ENCODE results near the gene GNAQ. TPM values are rescaled to one million over a fixed set of nuclear protein-coding genes. Genes with fewer than 3 reads are reported as not detected.
A peak's percentile ranks its signal among the peaks of the same experiment; 100 is the strongest.

Gene GNAQ
- total RNA-seq, 1 experiment from 2014 or later: 55.5 TPM

GRCh38 chr9:77974434-77974833, 57.2 kb downstream of the GNAQ start (continued):
- TF ChIP-seq ZNF512 (CRISPR knock-in tag; IDR thresholded peaks at IDR 0.05; ENCODE audit: borderline replicate concordance) (no peak), MYBL2 (CRISPR knock-in tag; IDR thresholded peaks at IDR 0.05) (no peak), ELF4 (CRISPR knock-in tag; IDR thresholded peaks at IDR 0.05; ENCODE audit: low read depth) (no peak), FOXP1 (CRISPR knock-in tag; IDR thresholded peaks at IDR 0.05; ENCODE audit: borderline replicate concordance) (no peak), JAZF1 (CRISPR knock-in tag; IDR thresholded peaks at IDR 0.05) (no peak), ZBTB43 (CRISPR knock-in tag; IDR thresholded peaks at IDR 0.05) (no peak)

GRCh38 chr9:77969083-77969482, 62.5 kb downstream of the GNAQ start:
- no peak overlapping the region for H3K4me3 Mint-ChIP-seq
- H3K27ac Mint-ChIP-seq: peak overlapping the region; percentile 77
- ChIA-PET POLR2A (no interaction called here), CTCF (interaction anchor here (1.4 kb wide), 1 partner anchor 8 kb away, joined by 5 read pairs; no protein-coding TSS in a partner anchor)
- peaks cover 60% of the 10 kb centered on the region for H3K4me1 Mint-ChIP-seq
- H3K9me3 Mint-ChIP-seq: no peaks in the 10 kb centered on the region
- DNase-seq (ENCODE audit: low spot score): no peak
- ATAC-seq: peak; percentile 34; the same call in 1 of the 2 replicates
- H3K36me3 Mint-ChIP-seq: no peaks in the 10 kb centered on the region
- no peaks in the 10 kb centered on the region for H3K27me3 Mint-ChIP-seq (ENCODE audit: low read depth)
- TF ChIP-seq NFYB (CRISPR knock-in tag; conservative IDR thresholded peaks at IDR 0.05; ENCODE audit: low read depth) (no peak), JUN (CRISPR knock-in tag; IDR thresholded peaks at IDR 0.05) (no peak), OVOL2 (CRISPR knock-in tag; IDR thresholded peaks at IDR 0.05; ENCODE audit: borderline replicate concordance) (no peak), ELF4 (CRISPR knock-in tag; IDR thresholded peaks at IDR 0.05; ENCODE audit: low read depth) (no peak), ZNF219 (CRISPR knock-in tag; IDR thresholded peaks at IDR 0.05; ENCODE audit: borderline replicate concordance) (no peak), GRHL2 (CRISPR knock-in tag; IDR thresholded peaks at IDR 0.05; ENCODE audit: insufficient replicate concordance, severe bottlenecking) (no peak), ZNF671 (CRISPR knock-in tag; IDR thresholded peaks at IDR 0.05) (no peak)

- CTCF ChIA-PET: interaction anchor here (1.4 kb wide), 1 partner anchor 9 kb away, joined by 5 read pairs; no protein-coding TSS in a partner anchor
- Mint-ChIP-seq H3K4me1 (peaks cover 59% of the 10 kb centered on the region), H3K9me3 (no peaks in the 10 kb centered on the region), H3K36me3 (no peaks in the 10 kb centered on the region), H3K27me3 (ENCODE audit: low read depth) (no peaks in the 10 kb centered on the region), H3K27ac (peak overlapping the region; percentile 87; the same call in 1 of the 2 replicates), H3K4me3 (no peak overlapping the region)
- ATAC-seq (no peak), DNase-seq (ENCODE audit: low spot score) (no peak)
- no peak for TF ChIP-seq TP53 (CRISPR knock-in tag; IDR thresholded peaks at IDR 0.05)
- TF ChIP-seq STAT6 (CRISPR knock-in tag; conservative IDR thresholded peaks at IDR 0.05; ENCODE audit: low read depth): no peak
- TF ChIP-seq USF2 (CRISPR knock-in tag; IDR thresholded peaks at IDR 0.05): no peak
- POLR2A ChIA-PET: no interaction called here
Measured at GRCh38 chr9:77968506-77968905, 63.1 kb downstream of the GNAQ start.

Data from WTC11 (cell line).